ENCODE results near the gene ETV3. TPM values are rescaled to one million over a fixed set of nuclear protein-coding genes. Genes with fewer than 3 reads are reported as not detected.

Gene ETV3
- total and polyA plus RNA-seq, 2 donors (not counting 1 experiment from before 2014, with no cell fraction given): 9.9 to 11.4 TPM

- H3K4me2 ChIP-seq (ENCODE audit: extremely low read depth, insufficient read depth, low read length): no peak overlapping the region
- no peaks in the 10 kb centered on the region for H3K9me3 ChIP-seq (ENCODE audit: control insufficient read depth, insufficient read depth, low read depth, low read length)
- no peak overlapping the region for H3K9ac ChIP-seq (ENCODE audit: insufficient read depth, low read length)
- peak; percentile 33 for TF ChIP-seq EZH2 (IDR thresholded peaks at IDR 0.05; ENCODE audit: low read length, missing control alignments)
- no peak for TF ChIP-seq CTCF (conservative IDR thresholded peaks at IDR 0.05 in 1 of 2, IDR thresholded peaks at IDR 0.05 in 1 of 2; ENCODE audit: low read depth in 1 of 2, low read length in 2 of 2)
- DNase-seq (ENCODE audit: low read depth in 2 of 2): no peak
- H2AFZ ChIP-seq (ENCODE audit: low read length): no peak overlapping the region
- H3K27me3 ChIP-seq (ENCODE audit: control insufficient read depth, insufficient read depth, low read length): peaks cover 35% of the 10 kb centered on the region
- H3K4me1 ChIP-seq (ENCODE audit: control insufficient read depth, extremely low read depth, insufficient read depth, low read length): no peaks in the 10 kb centered on the region
- H3K27ac ChIP-seq (ENCODE audit: insufficient read depth, low read length): no peak overlapping the region
- H3K36me3 ChIP-seq (ENCODE audit: control insufficient read depth, insufficient read depth, low read length): no peaks in the 10 kb centered on the region
- no peaks in the 10 kb centered on the region for H4K20me1 ChIP-seq (ENCODE audit: control insufficient read depth, extremely low read depth, insufficient read depth, low read length)
- H3K4me3 ChIP-seq (replicated peaks in 1 of 4; ENCODE audit: control extremely low read depth in 1 of 4, insufficient read depth in 1 of 4, low read depth in 3 of 4, low read length in 4 of 4): no peak overlapping the region
- no peaks in the 10 kb centered on the region for H3K79me2 ChIP-seq (ENCODE audit: control insufficient read depth, insufficient read depth, low read length)
Observed at GRCh38 chr1:157112186-157112867, 25.9 kb downstream of the ETV3 start.

GRCh38 chr1:157111396-157112165, 26.6 kb downstream of the ETV3 start:
- Histone ChIP-seq H3K36me3 (ENCODE audit: control insufficient read depth, insufficient read depth, low read length) (no peaks in the 10 kb centered on the region), H3K79me2 (ENCODE audit: control insufficient read depth, insufficient read depth, low read length) (no peaks in the 10 kb centered on the region), H3K27me3 (ENCODE audit: control insufficient read depth, insufficient read depth, low read length) (peaks cover 35% of the 10 kb centered on the region), H4K20me1 (ENCODE audit: control insufficient read depth, extremely low read depth, insufficient read depth, low read length) (no peaks in the 10 kb centered on the region), H3K4me1 (ENCODE audit: control insufficient read depth, extremely low read depth, insufficient read depth, low read length) (peaks cover 6% of the 10 kb centered on the region), H3K9me3 (ENCODE audit: control insufficient read depth, insufficient read depth, low read depth, low read length) (no peaks in the 10 kb centered on the region), H2AFZ (ENCODE audit: low read length) (no peak overlapping the region), H3K27ac (ENCODE audit: insufficient read depth, low read length) (no peak overlapping the region), H3K9ac (ENCODE audit: insufficient read depth, low read length) (no peak overlapping the region), H3K4me3 (replicated peaks in 1 of 4; ENCODE audit: control extremely low read depth in 1 of 4, insufficient read depth in 1 of 4, low read depth in 3 of 4, low read length in 4 of 4) (no peak overlapping the region), H3K4me2 (ENCODE audit: extremely low read depth, insufficient read depth, low read length) (no peak overlapping the region)
- no peak for DNase-seq (ENCODE audit: low read depth in 2 of 2)
- TF ChIP-seq EZH2 (IDR thresholded peaks at IDR 0.05; ENCODE audit: low read length, missing control alignments): no peak
- TF ChIP-seq CTCF (conservative IDR thresholded peaks at IDR 0.05 in 1 of 2, IDR thresholded peaks at IDR 0.05 in 1 of 2; ENCODE audit: low read depth in 1 of 2, low read length in 2 of 2): no peak

- Histone ChIP-seq H3K27ac (ENCODE audit: insufficient read depth, low read length) (no peak overlapping the region), H3K4me3 (replicated peaks in 1 of 4; ENCODE audit: control extremely low read depth in 1 of 4, insufficient read depth in 1 of 4, low read depth in 3 of 4, low read length in 4 of 4) (no peak overlapping the region), H3K27me3 (ENCODE audit: control insufficient read depth, insufficient read depth, low read length) (peaks cover 35% of the 10 kb centered on the region), H3K79me2 (ENCODE audit: control insufficient read depth, insufficient read depth, low read length) (no peaks in the 10 kb centered on the region), H3K4me2 (ENCODE audit: extremely low read depth, insufficient read depth, low read length) (no peak overlapping the region), H3K9me3 (ENCODE audit: control insufficient read depth, insufficient read depth, low read depth, low read length) (no peaks in the 10 kb centered on the region), H3K36me3 (ENCODE audit: control insufficient read depth, insufficient read depth, low read length) (no peaks in the 10 kb centered on the region), H4K20me1 (ENCODE audit: control insufficient read depth, extremely low read depth, insufficient read depth, low read length) (no peaks in the 10 kb centered on the region), H3K9ac (ENCODE audit: insufficient read depth, low read length) (no peak overlapping the region), H3K4me1 (ENCODE audit: control insufficient read depth, extremely low read depth, insufficient read depth, low read length) (peaks cover 13% of the 10 kb centered on the region), H2AFZ (ENCODE audit: low read length) (no peak overlapping the region)
- no peak for DNase-seq (ENCODE audit: low read depth in 2 of 2)
- TF ChIP-seq EZH2 (IDR thresholded peaks at IDR 0.05; ENCODE audit: low read length, missing control alignments) (no peak), CTCF (conservative IDR thresholded peaks at IDR 0.05 in 1 of 2, IDR thresholded peaks at IDR 0.05 in 1 of 2; ENCODE audit: low read depth in 1 of 2, low read length in 2 of 2) (no peak)
Observed at GRCh38 chr1:157110686-157111085, 27.5 kb downstream of the ETV3 start.
